H1 (cell line): ENCODE data around the gene PLN. TPM values are rescaled to one million over a fixed set of nuclear protein-coding genes. Genes with fewer than 3 reads are reported as not detected.

ENCODE experiments used
- CTCF ChIA-PET: fragments of 300-600 bp; sonication (Branson Sonifier 250); formaldehyde crosslinking; loops from one replicate; lab custom pipeline; 2021; ENCODE audit not compliant: partially characterized antibody; lab: Charles Lee
- POLR2A ChIA-PET: fragments of 300-600 bp; sonication (Branson Sonifier 250); formaldehyde crosslinking; loops from one replicate; lab custom pipeline; 2021; ENCODE audit warnings: inconsistent platforms; ENCODE audit not compliant: partially characterized antibody; lab: Charles Lee
- DNase-seq, 2 experiments: peaks; one replicate each; pipeline versions ENCODE4 v3.0.0 to v3.0.0-alpha.2; 2010 to 2022; ENCODE audit warnings: low spot score in 2 of 2, low read depth in 1 of 2, mixed read lengths in 1 of 2
- FAIRE-seq: peaks from 2 replicates; lab custom pipeline; 2011; peaks lifted over from hg19 to GRCh38; lab: Jason Lieb, UNC
- H2AFZ ChIP-seq: 2 replicates; pipeline ENCODE4 v1.8.1; 2012; ENCODE audit warnings: low read length, inconsistent platforms
- H2AK5ac ChIP-seq: 2 replicates; pipeline ENCODE4 v1.6.1; 2013; ENCODE audit warnings: low read depth, low read length
- H2BK120ac ChIP-seq: replicated peaks from 2 replicates; pipeline ENCODE3; 2013; ENCODE audit warnings: low read depth, low read length, inconsistent platforms
- H2BK12ac ChIP-seq: 2 replicates; pipeline ENCODE4 v1.6.1; 2013; ENCODE audit warnings: low read depth, low read length
- H2BK15ac ChIP-seq: 2 replicates; pipeline ENCODE4 v1.6.1; 2013; ENCODE audit warnings: low read length
- H2BK20ac ChIP-seq: 2 replicates; pipeline ENCODE4 v1.6.1; 2013; ENCODE audit warnings: low read length
- H2BK5ac ChIP-seq: 2 replicates; pipeline ENCODE4 v1.6.1; 2013; ENCODE audit warnings: low read depth, low read length
- H3K14ac ChIP-seq: 2 replicates; pipeline ENCODE4 v1.6.1; 2013; ENCODE audit warnings: inconsistent platforms; ENCODE audit not compliant: insufficient read length
- H3K18ac ChIP-seq: 2 replicates; pipeline ENCODE4 v1.6.1; 2013; ENCODE audit warnings: low read length; ENCODE audit errors: extremely low read depth
- H3K23ac ChIP-seq: 2 replicates; pipeline ENCODE4 v1.6.1; 2013; ENCODE audit warnings: inconsistent platforms; ENCODE audit not compliant: insufficient read length
- H3K23me2 ChIP-seq: 2 replicates; pipeline ENCODE4 v1.6.1; 2013; ENCODE audit warnings: low read depth, low read length
- H3K27ac ChIP-seq: 2 replicates; pipeline ENCODE4 v1.6.1; 2011; ENCODE audit warnings: low read depth, low read length, inconsistent platforms
- H3K27me3 ChIP-seq, 4 experiments: replicated peaks in 1 of 4; 1 replicate in 1 of 4; 2 replicates in 3 of 4; pipeline versions ENCODE4 v1.6.1 to v1.8.1; 2011 to 2013; ENCODE audit warnings: low read length in 3 of 4, mild to moderate bottlenecking in 3 of 4, inconsistent platforms in 2 of 4, mixed read lengths in 2 of 4, moderate library complexity in 1 of 4; ENCODE audit not compliant: control insufficient read depth in 3 of 4, insufficient read depth in 3 of 4; ENCODE audit errors: extremely low read depth in 1 of 4
- H3K36me3 ChIP-seq, 4 experiments: 2 replicates each; pipeline versions ENCODE4 v1.6.1 to v1.8.1; 2011 to 2013; ENCODE audit warnings: mild to moderate bottlenecking in 4 of 4, low read length in 3 of 4, moderate library complexity in 2 of 4, control low read depth in 1 of 4, inconsistent platforms in 1 of 4; ENCODE audit not compliant: insufficient read depth in 4 of 4, control insufficient read depth in 2 of 4
- H3K4ac ChIP-seq: replicated peaks from 2 replicates; pipeline ENCODE3; 2013; ENCODE audit warnings: low read length, low read depth, mixed read lengths, inconsistent platforms; ENCODE audit not compliant: insufficient read length
- H3K4me1 ChIP-seq, 4 experiments: replicated peaks in 1 of 4; 1 replicate in 1 of 4; 2 replicates in 3 of 4; pipeline versions ENCODE4 v1.6.1 to v1.8.1; 2011 to 2013; ENCODE audit warnings: low read length in 3 of 4, inconsistent platforms in 2 of 4, mixed read lengths in 1 of 4; ENCODE audit not compliant: insufficient read depth in 4 of 4, control insufficient read depth in 3 of 4
- H3K4me2 ChIP-seq, 2 experiments: 2 replicates each; pipeline versions ENCODE4 v1.6.1 to v1.8.1; 2011 to 2013; ENCODE audit warnings: low read depth in 2 of 2, low read length in 2 of 2, control low read depth in 1 of 2, inconsistent platforms in 1 of 2, mild to moderate bottlenecking in 1 of 2; ENCODE audit not compliant: insufficient read depth in 1 of 2
- H3K4me3 ChIP-seq, 4 experiments: fragments of 200-600, 300-600 bp in 1 of 4; sonication (generic), shearing (Covaris generic), sonication (Bioruptor Twin) in 1 of 4; 2 replicates each; pipeline versions ENCODE4 v1.5.1 to v1.8.1; 2011 to 2016; ENCODE audit warnings: low read length in 4 of 4, low read depth in 3 of 4, control low read depth in 2 of 4, inconsistent platforms in 2 of 4, mild to moderate bottlenecking in 2 of 4, mixed read lengths in 1 of 4, moderate library complexity in 1 of 4; ENCODE audit not compliant: insufficient read depth in 2 of 4; ENCODE audit errors: extremely low read depth in 1 of 4
- H3K56ac ChIP-seq: replicated peaks from 2 replicates; pipeline ENCODE3; 2013; ENCODE audit warnings: low read depth, mild to moderate bottlenecking, mixed read lengths, low read length, inconsistent platforms; ENCODE audit not compliant: insufficient read length
- H3K79me1 ChIP-seq: 2 replicates; pipeline ENCODE4 v1.6.1; 2013; ENCODE audit warnings: low read depth, low read length, control low read depth
- H3K79me2 ChIP-seq, 2 experiments: 2 replicates each; pipeline versions ENCODE4 v1.6.1 to v1.8.1; 2012 to 2013; ENCODE audit warnings: low read length in 2 of 2, mild to moderate bottlenecking in 2 of 2, inconsistent platforms in 1 of 2; ENCODE audit not compliant: insufficient read depth in 2 of 2, control insufficient read depth in 1 of 2
- H3K9ac ChIP-seq, 4 experiments: replicated peaks in 1 of 4; 1 replicate in 1 of 4; 2 replicates in 3 of 4; pipeline versions ENCODE4 v1.6.1 to v1.8.1; 2011 to 2013; ENCODE audit warnings: low read depth in 3 of 4, low read length in 3 of 4, control low read depth in 2 of 4, mild to moderate bottlenecking in 2 of 4, moderate library complexity in 2 of 4, inconsistent platforms in 1 of 4; ENCODE audit errors: extremely low read depth in 1 of 4
- H3K9me3 ChIP-seq, 2 experiments: 2 replicates each; pipeline versions ENCODE4 v1.6.1 to v1.8.1; 2012 to 2013; ENCODE audit warnings: mild to moderate bottlenecking in 2 of 2, moderate library complexity in 2 of 2, control low read depth in 1 of 2, inconsistent platforms in 1 of 2, low read depth in 1 of 2, low read length in 1 of 2, mixed read lengths in 1 of 2; ENCODE audit not compliant: insufficient read depth in 2 of 2
- H4K20me1 ChIP-seq, 2 experiments: replicated peaks in 1 of 2; 2 replicates each; pipeline versions ENCODE3 to v1.8.1; 2011 to 2013; ENCODE audit warnings: inconsistent platforms in 2 of 2, low read length in 2 of 2, mild to moderate bottlenecking in 1 of 2; ENCODE audit not compliant: insufficient read depth in 2 of 2, control insufficient read depth in 1 of 2
- H4K5ac ChIP-seq: 2 replicates; pipeline ENCODE4 v1.6.1; 2013; ENCODE audit warnings: low read length, low read depth, mixed read lengths, inconsistent platforms; ENCODE audit not compliant: insufficient read length
- H4K8ac ChIP-seq: 2 replicates; pipeline ENCODE4 v1.8.0; 2013; ENCODE audit warnings: mild to moderate bottlenecking, moderate library complexity, low read length, inconsistent platforms; ENCODE audit not compliant: insufficient read depth; ENCODE audit errors: extremely low read depth
- H4K91ac ChIP-seq: replicated peaks from 2 replicates; pipeline ENCODE3; 2013; ENCODE audit warnings: low read length, mixed read lengths, inconsistent platforms; ENCODE audit not compliant: insufficient read length
- SUZ12 ChIP-seq: fragments of 200-600 bp; sonication (generic); IDR thresholded peaks from 2 replicates; pipeline ENCODE4 v1.6.1; 2012; ENCODE audit warnings: mild to moderate bottlenecking, inconsistent platforms, low read length, moderate library complexity, mixed read lengths
- WGBS, 2 experiments: shearing (Covaris generic) in 1 of 2; methylation state at CpG; one replicate each; pipeline versions ENCODE4 v1.1.6 to v1.1.7; 2013 to 2015; ENCODE audit warnings: low lambda C conversion rate in 2 of 2, mixed read lengths in 2 of 2, inconsistent platforms in 1 of 2, low coverage in 1 of 2, missing lambda C conversion rate in 1 of 2; ENCODE audit not compliant: insufficient replicate concordance in 2 of 2, insufficient coverage in 1 of 2, insufficient read length in 1 of 2; ENCODE audit errors: extremely low coverage in 1 of 2, missing lambda C conversion rate in 1 of 2; 5-methylcytosine and 5-hydroxymethylcytosine counted together
- polyA plus RNA-seq, 7 experiments: library from polyadenylated mRNA; depleted of rRNA in 3 of 7; stranded (reverse) in 5 of 7; unstranded in 2 of 7; fragments of >200 nt in 5 of 7; fragments of 200-250 nt in 2 of 7; gene quantifications; 1 replicate in 5 of 7; 2 replicates in 1 of 7; 4 replicates in 1 of 7; pipeline versions ENCODE4 v1.2.1 to v1.2.3, GENCODE V29; 2011 to 2013; ENCODE audit warnings: missing spikeins in 2 of 7, mixed read lengths in 2 of 7
- total RNA-seq: library from RNA; stranded (reverse); fragmentation: NEBNext Ultra II Directional; extraction: Animal tissue kit (Norgen Biotek cat#: 25700); gene quantifications from 2 replicates; pipeline ENCODE4 v1.2.1, GENCODE V29; 2021

PLN gene
- total and polyA plus RNA-seq, 2 of the 8 experiments (the other 6 are each of a cell fraction or from before 2014, with no cell fraction given) = not detected

DNA sequence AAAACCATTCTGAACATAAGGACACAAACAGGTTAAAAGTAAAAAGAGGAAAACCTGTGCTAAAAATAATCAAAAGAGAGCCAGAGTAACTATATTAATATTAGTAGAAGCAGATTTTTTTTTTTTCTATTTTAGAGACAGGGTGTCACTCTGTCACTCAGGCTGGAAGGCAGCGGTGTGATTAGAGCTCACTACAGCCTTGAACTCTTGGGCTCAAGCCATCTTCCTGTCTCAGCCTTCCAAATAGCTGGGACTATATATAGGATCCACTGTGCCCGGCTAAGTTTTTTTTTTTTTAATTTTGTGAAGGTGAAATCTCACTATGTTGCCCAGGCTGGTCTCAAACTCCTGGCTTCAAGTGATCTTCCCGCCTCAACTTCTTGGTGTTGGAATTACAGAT lies 33.4 kb upstream of the PLN start:
- POLR2A ChIA-PET = no interaction called here
- WGBS, 2 experiments = 91% methylated on average over 3 of the region's 3 CpGs; no CpG with 5 or more reads in 1 of the 2 experiments
- H3K27ac ChIP-seq = no peak overlapping the region
- no peak for TF ChIP-seq SUZ12

More for the DNA sequence above, 33.4 kb upstream of the PLN start:
- Histone ChIP-seq H3K4me3 (no peak overlapping the region), H2BK12ac (no peak overlapping the region), H3K23ac (no peak overlapping the region), H3K18ac (no peak overlapping the region), H2BK5ac (no peak overlapping the region), H4K20me1 (no peaks in the 10 kb centered on the region), H2AFZ (no peak overlapping the region), H3K79me2 (no peaks in the 10 kb centered on the region; a peak in 1 of 4 replicates), H2BK120ac (no peak overlapping the region), H2BK20ac (no peak overlapping the region), H3K9ac (no peak overlapping the region), H2BK15ac (no peak overlapping the region), H3K14ac (no peak overlapping the region), H4K8ac (no peak overlapping the region), H3K56ac (no peak overlapping the region), H3K9me3 (no peaks in the 10 kb centered on the region), H3K4me2 (no peak overlapping the region), H3K23me2 (no peaks in the 10 kb centered on the region), H4K5ac (no peak overlapping the region), H3K4me1 (peaks cover 0 to 4% (median 0%) of the 10 kb centered on the region in 4 experiments; a peak in 1 of 7 replicates), H3K79me1 (no peaks in the 10 kb centered on the region), H4K91ac (no peak overlapping the region), H2AK5ac (no peak overlapping the region), H3K27me3 (no peaks in the 10 kb centered on the region), H3K4ac (no peak overlapping the region), H3K36me3 (no peaks in the 10 kb centered on the region)
- DNase-seq (no peak), FAIRE-seq (no peak)
- CTCF ChIA-PET = interaction anchor here (0.6 to 0.7 kb wide), 2 partner anchors 34 to 669 kb away, joined by 4 read pairs; no protein-coding TSS in a partner anchor
